HEK293 (cell line): ENCODE results near the gene INF2.

Experiments
- CTCF ChIP-seq: fragments of 450-650 bp; formaldehyde crosslinking; IDR thresholded peaks from 2 replicates; pipeline ENCODE4 v1.5.1; 2016; ENCODE audit warnings: missing biosample characterization, missing genetic modification characterization
- KLF7 ChIP-seq: fragments of 450-650 bp; formaldehyde crosslinking; IDR thresholded peaks from 2 replicates; pipeline ENCODE4 v1.5.1; 2016; ENCODE audit warnings: missing biosample characterization, missing genetic modification characterization, borderline replicate concordance
- REPIN1 ChIP-seq: fragments of 450-650 bp; formaldehyde crosslinking; IDR thresholded peaks from 2 replicates; pipeline ENCODE4 v1.5.1; 2017; ENCODE audit warnings: missing biosample characterization, missing genetic modification characterization, low read depth
- ZFP41 ChIP-seq: fragments of 450-650 bp; formaldehyde crosslinking; IDR thresholded peaks from 2 replicates; pipeline ENCODE4 v1.5.1; 2016; ENCODE audit warnings: missing biosample characterization, missing genetic modification characterization, borderline replicate concordance
- ZNF121 ChIP-seq: fragments of 450-650 bp; formaldehyde crosslinking; IDR thresholded peaks from 2 replicates; pipeline ENCODE4 v1.5.1; 2016; ENCODE audit warnings: missing biosample characterization, missing genetic modification characterization
- ZSCAN23 ChIP-seq: fragments of 450-650 bp; formaldehyde crosslinking; IDR thresholded peaks from 2 replicates; pipeline ENCODE4 v1.5.1; 2016; ENCODE audit warnings: missing biosample characterization, missing genetic modification characterization

- no peak for TF ChIP-seq CTCF (tag by site-specific recombination)
- no peak for TF ChIP-seq KLF7
- TF ChIP-seq ZNF121 (tag by site-specific recombination): no peak
- TF ChIP-seq REPIN1: no peak
- TF ChIP-seq ZFP41 (tag by site-specific recombination): no peak
- TF ChIP-seq ZSCAN23 (tag by site-specific recombination): no peak
Measured at GRCh38 chr14:104715871-104716270, 26.5 kb downstream of the INF2 start.
